ENCODE measurements around the gene TRPM2. TPM values are rescaled to one million over a fixed set of nuclear protein-coding genes. Genes with fewer than 3 reads are reported as not detected.
"Not testable (repeated sequence)": the region's sequence is repeated elsewhere in the genome, so short reads cannot be mapped to it uniquely, and the experiment has no call there.

Gene TRPM2
- total RNA-seq, 4 donors from 2014 or later, result 0.29 to 3.1 (median 1.8) TPM

DNA sequence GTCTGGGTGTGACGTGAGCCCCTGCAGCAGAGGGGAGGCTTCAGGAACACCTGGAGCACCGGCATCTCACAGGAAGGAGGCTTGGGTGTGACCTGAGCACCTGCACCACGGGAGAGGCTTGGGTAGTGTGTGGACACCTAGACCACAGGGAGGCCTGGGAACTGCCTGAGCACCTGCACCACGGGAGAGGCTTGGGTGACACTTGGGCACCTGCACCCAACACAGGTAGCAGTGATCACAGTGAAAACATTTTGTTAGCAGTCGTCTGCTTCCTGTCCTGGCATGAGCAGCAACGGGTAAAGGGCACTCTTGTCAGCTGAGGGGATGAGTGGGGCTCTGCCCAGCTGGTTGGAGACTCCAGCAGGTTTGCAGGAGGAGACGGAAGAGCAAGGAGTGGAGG is 124.3 kb downstream of the TRPM2 start:
- H3K4me1 ChIP-seq, result no peaks in the 10 kb centered on the region
- DNase-seq, result no peak
- intact Hi-C loops (cut with DNase I; ENCODE audit: low total_unique reads), result no loop called here
- H3K36me3 ChIP-seq, result no peaks in the 10 kb centered on the region
- H3K9me3 ChIP-seq, result no peaks in the 10 kb centered on the region
- H3K4me3 ChIP-seq, result no peak overlapping the region
- TF ChIP-seq, protein P1, sequence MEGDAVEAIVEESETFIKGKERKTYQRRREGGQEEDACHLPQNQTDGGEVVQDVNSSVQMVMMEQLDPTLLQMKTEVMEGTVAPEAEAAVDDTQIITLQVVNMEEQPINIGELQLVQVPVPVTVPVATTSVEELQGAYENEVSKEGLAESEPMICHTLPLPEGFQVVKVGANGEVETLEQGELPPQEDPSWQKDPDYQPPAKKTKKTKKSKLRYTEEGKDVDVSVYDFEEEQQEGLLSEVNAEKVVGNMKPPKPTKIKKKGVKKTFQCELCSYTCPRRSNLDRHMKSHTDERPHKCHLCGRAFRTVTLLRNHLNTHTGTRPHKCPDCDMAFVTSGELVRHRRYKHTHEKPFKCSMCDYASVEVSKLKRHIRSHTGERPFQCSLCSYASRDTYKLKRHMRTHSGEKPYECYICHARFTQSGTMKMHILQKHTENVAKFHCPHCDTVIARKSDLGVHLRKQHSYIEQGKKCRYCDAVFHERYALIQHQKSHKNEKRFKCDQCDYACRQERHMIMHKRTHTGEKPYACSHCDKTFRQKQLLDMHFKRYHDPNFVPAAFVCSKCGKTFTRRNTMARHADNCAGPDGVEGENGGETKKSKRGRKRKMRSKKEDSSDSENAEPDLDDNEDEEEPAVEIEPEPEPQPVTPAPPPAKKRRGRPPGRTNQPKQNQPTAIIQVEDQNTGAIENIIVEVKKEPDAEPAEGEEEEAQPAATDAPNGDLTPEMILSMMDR (IDR thresholded peaks at IDR 0.05), result no peak
- TF ChIP-seq POLR2A (IDR thresholded peaks at IDR 0.05), result no peak
- no peaks in the 10 kb centered on the region for H3K27me3 ChIP-seq
- no peak overlapping the region for H3K27ac ChIP-seq

DNA sequence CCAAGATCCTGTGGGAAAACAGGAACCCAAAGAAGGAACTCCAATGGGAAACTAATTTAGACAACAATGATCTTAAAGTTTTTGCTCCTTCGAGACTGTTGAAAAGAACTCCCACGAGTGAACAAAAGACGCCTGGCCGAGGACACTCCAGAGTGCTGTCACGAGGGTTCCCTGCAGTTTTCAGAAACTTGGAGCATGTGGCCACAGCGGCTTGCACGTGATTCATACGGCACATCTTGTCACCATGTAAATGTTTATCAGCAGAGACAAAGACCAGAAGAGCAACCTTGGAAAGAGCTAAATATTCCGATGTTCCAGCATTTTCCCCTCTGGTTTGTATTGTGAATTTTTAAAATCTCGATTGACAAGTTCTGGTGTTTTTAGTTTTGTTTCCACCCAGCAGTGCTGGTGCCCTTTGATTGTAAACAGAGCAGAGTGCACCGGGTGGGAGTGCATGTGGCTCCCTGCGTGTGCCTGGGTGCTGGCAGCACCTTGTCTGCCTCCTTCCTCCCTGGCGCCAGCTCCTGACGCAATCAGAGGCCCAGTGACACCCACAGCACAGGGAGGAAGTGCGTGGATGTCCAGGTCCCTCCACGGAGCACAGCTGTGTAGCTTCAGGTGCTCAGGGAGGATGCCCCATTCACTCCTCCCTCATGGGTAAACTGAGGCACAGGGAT is 124.8 kb downstream of the TRPM2 start:
- DNase-seq, result no peak
- Histone ChIP-seq H3K27me3 (no peaks in the 10 kb centered on the region), H3K27ac (no peak overlapping the region), H3K36me3 (no peaks in the 10 kb centered on the region), H3K9me3 (no peaks in the 10 kb centered on the region), H3K4me1 (no peaks in the 10 kb centered on the region), H3K4me3 (no peak overlapping the region)
- TF ChIP-seq, protein P1 (IDR thresholded peaks at IDR 0.05), result no peak
- TF ChIP-seq POLR2A (IDR thresholded peaks at IDR 0.05), result no peak
- intact Hi-C loops (cut with DNase I; ENCODE audit: low total_unique reads), result no loop called here

DNA sequence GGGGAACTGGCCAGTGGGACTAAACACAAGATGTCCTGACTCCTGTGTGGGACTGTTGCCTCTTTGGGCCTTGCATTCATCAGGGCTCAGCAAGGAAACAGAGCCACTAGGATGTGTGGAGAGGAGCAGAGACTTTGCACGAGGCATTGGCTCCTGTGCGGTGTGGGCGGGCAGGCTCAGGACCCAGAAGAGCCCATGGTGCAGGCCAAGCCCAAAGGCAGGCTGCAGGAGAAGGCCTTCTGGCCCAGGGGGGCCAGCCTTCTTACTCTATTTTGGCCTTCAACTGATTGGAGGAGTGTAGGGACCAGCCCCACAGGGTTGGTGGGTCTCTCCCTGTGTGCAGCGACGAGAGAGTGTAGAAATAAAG is 125.4 kb downstream of the TRPM2 start:
- H3K4me3 ChIP-seq, result no peak overlapping the region
- no peaks in the 10 kb centered on the region for H3K4me1 ChIP-seq
- H3K27ac ChIP-seq, result no peak overlapping the region
- intact Hi-C loops (cut with DNase I; ENCODE audit: low total_unique reads), result no loop called here
- H3K36me3 ChIP-seq, result no peaks in the 10 kb centered on the region
- H3K9me3 ChIP-seq, result no peaks in the 10 kb centered on the region
- DNase-seq, result no peak
- H3K27me3 ChIP-seq, result no peaks in the 10 kb centered on the region
- TF ChIP-seq, protein P1 (IDR thresholded peaks at IDR 0.05), result no peak
- no peak for TF ChIP-seq POLR2A (IDR thresholded peaks at IDR 0.05)

DNA sequence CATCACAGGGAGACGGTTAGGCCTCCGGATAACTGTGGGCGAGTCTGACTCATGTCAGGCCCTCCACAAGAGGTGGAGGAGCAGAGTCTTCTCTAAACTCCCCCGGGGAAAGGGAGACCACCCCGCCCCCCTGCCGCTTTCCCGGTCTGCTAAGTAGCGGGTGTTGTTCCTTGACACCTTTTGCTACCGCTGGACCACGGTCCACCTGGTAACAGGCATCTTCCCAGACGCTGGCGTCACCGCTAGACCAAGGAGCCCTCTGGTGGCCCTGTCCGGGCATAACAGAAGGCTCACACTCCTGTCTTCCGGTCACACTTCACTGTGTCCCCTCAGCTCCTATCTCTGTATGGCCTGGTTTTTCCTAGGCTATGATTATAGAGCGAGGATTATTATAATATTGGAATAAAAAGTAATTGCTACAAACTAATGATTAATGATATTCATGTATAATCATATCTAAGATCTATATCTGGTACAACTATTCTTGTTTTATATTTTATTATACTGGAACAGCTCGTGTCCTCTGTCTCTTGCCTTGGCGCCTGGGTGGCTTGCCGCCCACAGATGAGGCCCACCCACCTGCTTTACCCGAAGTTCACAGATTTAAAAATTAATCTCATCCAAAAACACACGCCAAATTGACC is 126.3 kb downstream of the TRPM2 start:
- intact Hi-C loops (cut with DNase I; ENCODE audit: low total_unique reads); H3K27ac ChIP-seq; H3K27me3 ChIP-seq; H3K9me3 ChIP-seq; H3K36me3 ChIP-seq; H3K4me3 ChIP-seq; H3K4me1 ChIP-seq: not testable (repeated sequence)
- peak in 1 of 2 donors; percentile 30 for DNase-seq
- TF ChIP-seq, protein P1 (IDR thresholded peaks at IDR 0.05), result peak; percentile 26 to 34 (median 29)

DNA sequence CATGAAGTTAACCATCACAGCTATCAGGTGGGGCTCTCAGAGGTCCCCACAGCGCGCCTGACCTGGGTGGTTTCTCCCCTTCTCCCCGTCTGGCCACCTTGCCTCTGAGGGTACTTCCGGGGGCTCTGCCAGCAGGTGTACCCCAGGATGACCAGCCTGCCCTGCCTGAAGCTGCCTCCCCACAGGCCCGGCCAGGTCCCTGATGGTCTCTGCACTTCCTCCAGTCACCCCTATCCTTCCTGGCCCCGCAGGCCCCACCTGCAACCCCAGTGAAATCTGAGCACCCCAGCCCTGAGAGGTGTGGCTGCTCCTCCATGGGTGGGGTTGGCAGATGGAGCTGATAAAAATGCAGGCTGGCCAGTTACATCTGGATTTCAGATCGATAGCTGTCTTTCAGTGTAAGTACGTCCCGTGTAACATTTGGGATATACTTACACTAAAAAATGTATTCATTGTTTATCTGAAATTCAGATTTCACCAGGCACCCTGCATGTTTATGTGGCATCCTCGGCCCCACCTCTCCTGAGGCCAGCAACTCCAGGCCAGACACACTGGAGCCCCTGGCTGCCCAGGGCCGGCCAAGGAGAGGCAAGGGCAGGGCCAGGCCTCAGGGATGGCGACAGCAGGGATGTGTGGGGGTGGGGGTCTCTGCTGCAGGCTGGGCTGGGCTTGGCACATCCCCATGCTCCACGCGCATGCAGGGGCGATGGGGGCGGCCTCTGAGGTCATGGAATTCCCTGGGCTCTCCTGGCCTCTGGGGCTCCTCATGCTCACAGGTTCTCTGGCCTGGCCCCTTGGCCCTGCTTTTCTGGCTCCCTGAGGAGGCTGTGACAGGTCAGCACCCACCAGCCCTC is 127.0 kb downstream of the TRPM2 start:
- no peak for DNase-seq
- TF ChIP-seq, protein P1 (IDR thresholded peaks at IDR 0.05), result no peak
- no peak for TF ChIP-seq POLR2A (IDR thresholded peaks at IDR 0.05)
- Histone ChIP-seq H3K27me3 (no peaks in the 10 kb centered on the region), H3K4me3 (no peak overlapping the region), H3K36me3 (no peaks in the 10 kb centered on the region), H3K4me1 (no peaks in the 10 kb centered on the region), H3K27ac (no peak overlapping the region), H3K9me3 (no peaks in the 10 kb centered on the region)
- intact Hi-C loops (cut with DNase I; ENCODE audit: low total_unique reads), result no loop called here
